Measurements from ENCODE around the gene RAB6B.

RAB6B gene

GRCh38 chr3:133836497-133837158 is 59.1 kb downstream of the RAB6B start:
- no peak for DNase-seq (ENCODE audit: low read depth, low spot score)

GRCh38 chr3:133835961-133836360 is 59.7 kb downstream of the RAB6B start:
- DNase-seq (ENCODE audit: low read depth, low spot score), result no peak

GRCh38 chr3:133835418-133835743 is 60.3 kb downstream of the RAB6B start:
- no peak for DNase-seq (ENCODE audit: low read depth, low spot score)

GRCh38 chr3:133834621-133835417 is 60.9 kb downstream of the RAB6B start:
- DNase-seq (ENCODE audit: low read depth, low spot score), result no peak

- no peak for DNase-seq (ENCODE audit: low read depth, low spot score)
Observed at GRCh38 chr3:133833880-133834620, 61.6 kb downstream of the RAB6B start.

GRCh38 chr3:133833267-133833666 is 62.4 kb downstream of the RAB6B start:
- DNase-seq (ENCODE audit: low read depth, low spot score), result no peak

- DNase-seq (ENCODE audit: low read depth, low spot score), result no peak
Observed at GRCh38 chr3:133832802-133833144, 62.9 kb downstream of the RAB6B start.

GRCh38 chr3:133831966-133832801 is 63.5 kb downstream of the RAB6B start:
- no peak for DNase-seq (ENCODE audit: low read depth, low spot score)

GRCh38 chr3:133830071-133830470 is 65.6 kb downstream of the RAB6B start:
- DNase-seq (ENCODE audit: low read depth, low spot score), result no peak

GRCh38 chr3:133829310-133829707 is 66.4 kb downstream of the RAB6B start:
- DNase-seq (ENCODE audit: low read depth, low spot score), result no peak

GRCh38 chr3:133828576-133829309 is 66.9 kb downstream of the RAB6B start:
- no peak for DNase-seq (ENCODE audit: low read depth, low spot score)

- DNase-seq (ENCODE audit: low read depth, low spot score), result no peak
Observed at GRCh38 chr3:133827684-133828083, 68.0 kb downstream of the RAB6B start.

GRCh38 chr3:133827136-133827535 is 68.5 kb downstream of the RAB6B start:
- DNase-seq (ENCODE audit: low read depth, low spot score), result no peak

- no peak for DNase-seq (ENCODE audit: low read depth, low spot score)
Observed at GRCh38 chr3:133825969-133826727, 69.5 kb downstream of the RAB6B start.

GRCh38 chr3:133824961-133825485 is 70.7 kb downstream of the RAB6B start:
- no peak for DNase-seq (ENCODE audit: low read depth, low spot score)

- DNase-seq (ENCODE audit: low read depth, low spot score), result peak; percentile 12
Observed at GRCh38 chr3:133821767-133822638, 73.7 kb downstream of the RAB6B start.

- no peak for DNase-seq (ENCODE audit: low read depth, low spot score)
Observed at GRCh38 chr3:133820889-133821675, 74.6 kb downstream of the RAB6B start.

- DNase-seq (ENCODE audit: low read depth, low spot score), result no peak
Observed at GRCh38 chr3:133820129-133820528, 75.6 kb downstream of the RAB6B start.

All from smooth muscle cell of the brain vasculature (primary cell).